ENCODE results near the gene FCSK. TPM values are rescaled to one million over a fixed set of nuclear protein-coding genes. Genes with fewer than 3 reads are reported as not detected.

The FCSK gene
- total and polyA plus RNA-seq, 8 donors = 11.7 to 33.6 (median 15.2) TPM

DNA sequence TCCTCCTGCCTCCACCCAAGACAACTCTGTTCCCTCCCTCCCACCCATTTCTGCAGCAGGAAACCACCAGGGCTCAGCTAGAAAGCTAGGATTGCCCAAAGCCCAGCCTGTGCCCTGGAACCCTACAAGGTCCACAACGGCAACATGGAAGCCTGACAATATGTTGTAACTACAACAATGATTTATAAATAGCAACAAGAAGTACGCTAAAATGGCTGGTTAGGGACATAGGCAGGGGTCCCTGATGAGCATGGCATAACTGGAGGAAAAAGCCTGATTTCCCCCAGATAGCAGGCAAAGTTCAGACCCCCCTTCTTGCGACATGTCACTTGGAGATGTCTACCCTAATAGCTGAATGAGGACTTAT is 22.1 kb upstream of the FCSK start:
- H3K36me3 ChIP-seq = no peaks in the 10 kb centered on the region
- DNase-seq (no peak), ATAC-seq (no peak), FAIRE-seq (no peak)
- TF ChIP-seq CTCF (IDR thresholded peaks at IDR 0.05) = no peak
- H3K27ac ChIP-seq = no peak overlapping the region
- intact Hi-C loops (cut with DNase I) = no loop called here
- no peaks in the 10 kb centered on the region for H3K9me3 ChIP-seq
- WGBS, 2 donors = 72 to 87% methylated on average over 3 of the region's 3 CpGs
- peaks cover 16 to 29% (median 18%) of the 10 kb centered on the region in 3 donors for H3K4me1 ChIP-seq
- no peak overlapping the region for H3K4me3 ChIP-seq
- no peaks in the 10 kb centered on the region for H3K27me3 ChIP-seq

GRCh38 chr16:70432723-70433457 is 21.5 kb upstream of the FCSK start:
- 76 to 80% methylated on average over 12 of the region's 12 CpGs for WGBS, 2 donors
- Histone ChIP-seq H3K9me3 (no peaks in the 10 kb centered on the region), H3K36me3 (no peaks in the 10 kb centered on the region), H3K4me3 (no peak overlapping the region), H3K4me1 (peaks cover 13 to 24% (median 13%) of the 10 kb centered on the region in 3 donors), H3K27ac (no peak overlapping the region), H3K27me3 (no peaks in the 10 kb centered on the region)
- ATAC-seq = no peak
- FAIRE-seq = no peak
- TF ChIP-seq CTCF (IDR thresholded peaks at IDR 0.05) = no peak
- no peak for DNase-seq
- intact Hi-C loops (cut with DNase I) = no loop called here

- no peaks in the 10 kb centered on the region for H3K36me3 ChIP-seq
- no peaks in the 10 kb centered on the region for H3K27me3 ChIP-seq
- H3K4me1 ChIP-seq = peaks cover 6 to 18% (median 7%) of the 10 kb centered on the region in 3 donors
- no peak for TF ChIP-seq CTCF (IDR thresholded peaks at IDR 0.05)
- intact Hi-C loops (cut with DNase I) = no loop called here
- H3K9me3 ChIP-seq = no peaks in the 10 kb centered on the region
- 80 to 81% methylated on average over 5 of the region's 5 CpGs for WGBS, 2 donors
- H3K27ac ChIP-seq = no peak overlapping the region
- no peak overlapping the region for H3K4me3 ChIP-seq
- ATAC-seq (peak in 1 of 4 donors; percentile 5), DNase-seq (no peak), FAIRE-seq (no peak)
Observed at GRCh38 chr16:70433458-70434103, 20.8 kb upstream of the FCSK start.

DNA sequence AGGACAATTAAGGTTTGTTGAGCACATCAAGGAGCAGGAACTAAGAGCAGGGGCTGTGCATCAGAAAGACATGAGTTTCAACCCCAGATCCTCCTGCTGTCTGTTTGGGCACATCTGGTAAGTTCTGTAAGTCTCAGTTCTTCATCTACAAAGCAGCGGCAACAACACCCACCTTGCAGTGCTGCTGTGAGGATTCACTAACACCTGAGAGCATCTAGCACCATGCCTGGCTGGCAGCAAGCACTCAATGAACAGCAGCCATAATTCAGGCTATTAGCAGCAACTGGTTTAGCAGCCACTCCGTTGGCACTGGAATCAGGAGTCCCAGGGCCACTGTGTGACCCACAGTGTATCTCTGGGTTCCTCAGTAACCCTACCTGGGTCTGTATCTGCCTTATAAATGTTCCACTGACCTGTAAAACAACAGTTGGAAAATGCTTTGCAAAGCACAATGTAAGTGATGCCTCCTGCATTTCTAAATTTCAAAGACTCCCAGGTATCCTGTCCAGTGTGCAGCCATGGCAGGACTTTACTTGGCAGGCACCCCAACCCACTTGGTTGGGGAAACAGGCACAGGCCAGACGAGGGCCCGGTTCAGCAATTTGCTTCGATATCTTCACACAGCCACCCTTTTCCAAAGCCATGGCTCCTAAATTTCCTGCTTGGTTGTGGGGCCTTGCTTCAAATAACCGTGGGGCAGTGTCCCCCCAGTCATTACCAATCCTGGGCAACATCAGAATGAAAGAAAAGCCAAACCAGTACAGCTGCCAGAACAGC is 19.7 kb upstream of the FCSK start:
- Histone ChIP-seq H3K27ac (no peak overlapping the region), H3K36me3 (no peaks in the 10 kb centered on the region), H3K27me3 (no peaks in the 10 kb centered on the region), H3K4me3 (no peak overlapping the region), H3K9me3 (no peaks in the 10 kb centered on the region), H3K4me1 (peaks cover 0 to 13% (median 0%) of the 10 kb centered on the region in 3 donors)
- intact Hi-C loops (cut with DNase I) = no loop called here
- 87 to 88% methylated on average over 6 of the region's 6 CpGs for WGBS, 2 donors
- no peak for ATAC-seq
- TF ChIP-seq CTCF (IDR thresholded peaks at IDR 0.05) = no peak
- no peak for DNase-seq
- no peak for FAIRE-seq
